Nephron progenitor cell (in vitro differentiated cells): Measurements from ENCODE around the gene SLC8A1.

Experiments
- DNase-seq: peaks from one replicate; pipeline ENCODE4 v3.0.0; 2021
- H3K27ac Mint-ChIP-seq: 2 replicates; pipeline ENCODE4 v1.8.0; 2021; ENCODE audit warnings: mild to moderate bottlenecking, moderate library complexity, mixed read lengths
- H3K27me3 Mint-ChIP-seq: 2 replicates; pipeline ENCODE4 v1.8.0; 2021; ENCODE audit warnings: mild to moderate bottlenecking, low read depth, mixed read lengths; ENCODE audit not compliant: poor library complexity
- H3K36me3 Mint-ChIP-seq: 2 replicates; pipeline ENCODE4 v1.8.0; 2021; ENCODE audit warnings: low read depth, mixed read lengths
- H3K4me1 Mint-ChIP-seq: 2 replicates; pipeline ENCODE4 v1.8.0; 2021; ENCODE audit warnings: mixed read lengths
- H3K4me3 Mint-ChIP-seq: 2 replicates; pipeline ENCODE4 v1.8.0; 2021; ENCODE audit warnings: mild to moderate bottlenecking, moderate library complexity, mixed read lengths
- H3K9me3 Mint-ChIP-seq: 2 replicates; pipeline ENCODE4 v1.8.0; 2021; ENCODE audit warnings: mild to moderate bottlenecking, moderate library complexity, mixed read lengths
- TF ChIP-seq, protein P1 (sequence below): fragments of 200-600 bp; sonication (generic); IDR thresholded peaks from 2 replicates; pipeline ENCODE4 v1.5.0; 2021; ENCODE audit warnings: antibody characterized with exemption

The SLC8A1 gene

GRCh38 chr2:40261042-40261441, 190.8 kb downstream of the SLC8A1 start:
- no peak for DNase-seq
- no peaks in the 10 kb centered on the region for H3K9me3 Mint-ChIP-seq
- H3K4me3 Mint-ChIP-seq = no peak overlapping the region
- TF ChIP-seq, protein P1, sequence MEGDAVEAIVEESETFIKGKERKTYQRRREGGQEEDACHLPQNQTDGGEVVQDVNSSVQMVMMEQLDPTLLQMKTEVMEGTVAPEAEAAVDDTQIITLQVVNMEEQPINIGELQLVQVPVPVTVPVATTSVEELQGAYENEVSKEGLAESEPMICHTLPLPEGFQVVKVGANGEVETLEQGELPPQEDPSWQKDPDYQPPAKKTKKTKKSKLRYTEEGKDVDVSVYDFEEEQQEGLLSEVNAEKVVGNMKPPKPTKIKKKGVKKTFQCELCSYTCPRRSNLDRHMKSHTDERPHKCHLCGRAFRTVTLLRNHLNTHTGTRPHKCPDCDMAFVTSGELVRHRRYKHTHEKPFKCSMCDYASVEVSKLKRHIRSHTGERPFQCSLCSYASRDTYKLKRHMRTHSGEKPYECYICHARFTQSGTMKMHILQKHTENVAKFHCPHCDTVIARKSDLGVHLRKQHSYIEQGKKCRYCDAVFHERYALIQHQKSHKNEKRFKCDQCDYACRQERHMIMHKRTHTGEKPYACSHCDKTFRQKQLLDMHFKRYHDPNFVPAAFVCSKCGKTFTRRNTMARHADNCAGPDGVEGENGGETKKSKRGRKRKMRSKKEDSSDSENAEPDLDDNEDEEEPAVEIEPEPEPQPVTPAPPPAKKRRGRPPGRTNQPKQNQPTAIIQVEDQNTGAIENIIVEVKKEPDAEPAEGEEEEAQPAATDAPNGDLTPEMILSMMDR = no peak
- H3K36me3 Mint-ChIP-seq = no peaks in the 10 kb centered on the region
- H3K27ac Mint-ChIP-seq = no peak overlapping the region
- no peaks in the 10 kb centered on the region for H3K4me1 Mint-ChIP-seq
- peaks cover 4% of the 10 kb centered on the region for H3K27me3 Mint-ChIP-seq

- TF ChIP-seq, protein P1 = no peak
Observed at GRCh38 chr2:40260437-40260836, 191.5 kb downstream of the SLC8A1 start.

GRCh38 chr2:40259900-40260299, 192.0 kb downstream of the SLC8A1 start:
- H3K27ac Mint-ChIP-seq = no peak overlapping the region
- H3K4me3 Mint-ChIP-seq = no peak overlapping the region
- H3K27me3 Mint-ChIP-seq = peaks cover 4% of the 10 kb centered on the region
- DNase-seq = no peak
- H3K4me1 Mint-ChIP-seq = no peaks in the 10 kb centered on the region
- H3K9me3 Mint-ChIP-seq = no peaks in the 10 kb centered on the region
- H3K36me3 Mint-ChIP-seq = no peaks in the 10 kb centered on the region
- TF ChIP-seq, protein P1 = no peak

More at GRCh38 chr2:40260437-40260836, 191.5 kb downstream of the SLC8A1 start:
- no peaks in the 10 kb centered on the region for H3K36me3 Mint-ChIP-seq
- no peaks in the 10 kb centered on the region for H3K4me1 Mint-ChIP-seq
- H3K9me3 Mint-ChIP-seq = no peaks in the 10 kb centered on the region
- H3K4me3 Mint-ChIP-seq = no peak overlapping the region
- H3K27me3 Mint-ChIP-seq = peaks cover 4% of the 10 kb centered on the region
- no peak for DNase-seq
- H3K27ac Mint-ChIP-seq = no peak overlapping the region

GRCh38 chr2:40258135-40258457, 193.8 kb downstream of the SLC8A1 start:
- Mint-ChIP-seq H3K9me3 (no peaks in the 10 kb centered on the region), H3K4me1 (no peaks in the 10 kb centered on the region), H3K27ac (no peak overlapping the region), H3K4me3 (no peak overlapping the region), H3K36me3 (no peaks in the 10 kb centered on the region), H3K27me3 (peaks cover 4% of the 10 kb centered on the region)
- TF ChIP-seq, protein P1 = no peak
- no peak for DNase-seq

DNA sequence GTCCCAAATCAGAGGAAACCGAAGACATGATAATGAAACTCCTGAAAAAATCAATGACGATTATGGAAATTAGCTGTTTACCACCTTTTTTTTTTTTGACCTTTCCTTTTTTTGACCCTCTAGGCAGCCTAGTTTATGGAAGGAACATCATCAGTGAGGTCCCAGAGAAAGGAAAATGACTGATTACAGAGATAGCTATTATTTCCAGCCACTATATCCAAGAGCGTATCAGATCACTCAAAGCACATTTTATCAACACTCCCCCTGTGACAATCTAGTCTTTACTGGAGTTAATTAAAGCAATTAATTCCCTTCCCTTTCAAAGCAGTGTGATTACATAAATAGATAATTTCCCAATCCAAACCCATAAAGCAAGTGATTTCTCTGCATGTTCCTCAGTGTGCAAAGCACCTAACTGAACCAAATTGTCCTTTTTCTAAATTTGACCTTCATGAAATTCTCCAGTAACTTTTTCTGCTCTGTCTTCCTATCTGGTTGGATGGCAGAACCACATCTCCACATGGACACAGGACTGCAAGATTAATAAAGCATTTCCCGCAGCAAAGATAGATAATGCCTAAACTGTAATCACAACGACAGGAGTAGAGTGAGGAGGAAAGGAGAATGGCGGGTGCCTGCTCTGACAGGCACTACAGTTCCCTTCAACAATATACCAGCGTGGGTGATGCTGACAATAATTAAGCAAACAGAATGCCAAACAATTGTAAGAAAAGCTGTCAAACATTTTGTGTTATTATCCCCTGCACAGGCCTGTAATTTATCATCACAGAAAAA, 194.4 kb downstream of the SLC8A1 start:
- Mint-ChIP-seq H3K4me3 (no peak overlapping the region), H3K9me3 (no peaks in the 10 kb centered on the region)

More for the DNA sequence above, 194.4 kb downstream of the SLC8A1 start:
- Mint-ChIP-seq H3K36me3 (no peaks in the 10 kb centered on the region), H3K4me1 (no peaks in the 10 kb centered on the region), H3K27me3 (peaks cover 4% of the 10 kb centered on the region), H3K27ac (peak overlapping the region; percentile 59)
- TF ChIP-seq, protein P1 = no peak
- no peak for DNase-seq
